HK-2 (cell line): ENCODE data around the gene CTNNBL1.
"Not testable (repeated sequence)": the region's sequence is repeated elsewhere in the genome, so short reads cannot be mapped to it uniquely, and the experiment has no call there.

Source experiments
- DNase-seq: peaks from one replicate; pipeline ENCODE4 v3.0.0-alpha.2; 2018; ENCODE audit not compliant: unreplicated experiment

Gene CTNNBL1

GRCh38 chr20:37693635-37694626, at the start of gene CTNNBL1:
TSS of gene CTNNBL1 (plus strand) at chr20:37694030. CDS start at chr20:37694123, 93 bp downstream.
- DNase-seq, result peak; percentile 99

- DNase-seq, result no peak
Observed at GRCh38 chr20:37644605-37645004, 49.2 kb upstream of the CTNNBL1 start.

GRCh38 chr20:37647946-37648345, 45.9 kb upstream of the CTNNBL1 start:
- no peak for DNase-seq

GRCh38 chr20:37649017-37649416, 44.8 kb upstream of the CTNNBL1 start:
- no peak for DNase-seq

GRCh38 chr20:37649676-37650370, 44.0 kb upstream of the CTNNBL1 start:
- no peak for DNase-seq

- no peak for DNase-seq
Observed at GRCh38 chr20:37650661-37651060, 43.2 kb upstream of the CTNNBL1 start.

GRCh38 chr20:37651932-37652331, 41.9 kb upstream of the CTNNBL1 start:
- DNase-seq, result peak; percentile 41

- DNase-seq, result no peak
Observed at GRCh38 chr20:37656945-37657344, 36.9 kb upstream of the CTNNBL1 start.

- no peak for DNase-seq
Observed at GRCh38 chr20:37657924-37658804, 35.7 kb upstream of the CTNNBL1 start.

GRCh38 chr20:37661519-37661918, 32.3 kb upstream of the CTNNBL1 start:
- DNase-seq, result no peak

GRCh38 chr20:37662308-37662707, 31.5 kb upstream of the CTNNBL1 start:
- DNase-seq, result no peak

- not testable (repeated sequence) for DNase-seq
Observed at GRCh38 chr20:37664595-37664994, 29.2 kb upstream of the CTNNBL1 start.

GRCh38 chr20:37668166-37668565, 25.7 kb upstream of the CTNNBL1 start:
- no peak for DNase-seq

GRCh38 chr20:37669062-37669772, 24.6 kb upstream of the CTNNBL1 start:
- DNase-seq, result no peak

- no peak for DNase-seq
Observed at GRCh38 chr20:37669773-37670236, 24.0 kb upstream of the CTNNBL1 start.

- DNase-seq, result no peak
Observed at GRCh38 chr20:37670351-37670791, 23.5 kb upstream of the CTNNBL1 start.

GRCh38 chr20:37672143-37672542, 21.7 kb upstream of the CTNNBL1 start:
- no peak for DNase-seq

- no peak for DNase-seq
Observed at GRCh38 chr20:37673444-37673843, 20.4 kb upstream of the CTNNBL1 start.

GRCh38 chr20:37676440-37676839, 17.4 kb upstream of the CTNNBL1 start:
- no peak for DNase-seq

- DNase-seq, result no peak
Observed at GRCh38 chr20:37677969-37678861, 15.6 kb upstream of the CTNNBL1 start.
